ENCODE data around the gene PCP2. TPM values are rescaled to one million over a fixed set of nuclear protein-coding genes. Genes with fewer than 3 reads are reported as not detected.
A peak's percentile ranks its signal among the peaks of the same experiment; 100 is the strongest.

Gene PCP2
- total and polyA plus RNA-seq, 2 experiments from 2014 or later, result not detected

DNA sequence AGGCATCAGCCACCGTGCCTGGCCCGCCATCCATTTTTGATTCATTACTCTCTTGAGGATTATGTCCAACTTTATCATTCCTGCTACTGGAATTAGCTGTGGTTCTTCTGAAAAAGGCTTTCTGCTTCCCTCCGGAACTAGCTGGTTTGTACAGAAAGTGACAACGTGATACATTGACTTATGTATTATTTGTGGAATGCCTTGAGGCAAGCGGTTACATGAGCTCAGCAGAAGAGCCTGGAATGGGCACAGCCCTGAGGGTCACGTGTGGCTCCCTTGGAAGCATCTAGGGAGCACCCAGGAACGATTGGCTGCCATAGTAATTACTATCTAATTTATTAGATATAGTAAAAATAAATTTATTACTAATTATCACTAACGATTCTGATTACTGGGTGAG, 20.9 kb upstream of the PCP2 start:
- Histone ChIP-seq H3K4me3 (no peak overlapping the region), H3K36me3 (ENCODE audit: low read depth) (no peaks in the 10 kb centered on the region), H3K9me2 (ENCODE audit: insufficient read depth) (no peaks in the 10 kb centered on the region), H2AFZ (no peak overlapping the region), H3K4me2 (ENCODE audit: unreplicated experiment) (no peak overlapping the region), H3K9me3 (ENCODE audit: low read depth) (no peaks in the 10 kb centered on the region), H4K20me1 (ENCODE audit: insufficient read depth) (no peaks in the 10 kb centered on the region), H3F3A (ENCODE audit: insufficient read depth) (no peaks in the 10 kb centered on the region), H3K27ac (no peak overlapping the region), H3K4me1 (ENCODE audit: insufficient read depth) (no peaks in the 10 kb centered on the region), H3K27me3 (replicated peaks; ENCODE audit: insufficient read depth) (peaks cover 19% of the 10 kb centered on the region), H3K9ac (no peak overlapping the region), H3K79me2 (ENCODE audit: insufficient read depth) (no peaks in the 10 kb centered on the region)
- WGBS, 2 experiments (ENCODE audit: low coverage in 1 of 2, low lambda C conversion rate in 2 of 2, missing lambda C conversion rate in 2 of 2), result 22 to 26% methylated on average over 8 of the region's 8 CpGs
- peak; percentile 36 for DNase-seq
- in situ Hi-C loops (cut with MboI), result no loop called here
- TF ChIP-seq EZH2 (IDR thresholded peaks at IDR 0.05; ENCODE audit: insufficient read depth, poor library complexity, severe bottlenecking), result no peak
- TF ChIP-seq EZH2phosphoT487 (IDR thresholded peaks at IDR 0.05; ENCODE audit: insufficient read depth, low read depth), result no peak

DNA sequence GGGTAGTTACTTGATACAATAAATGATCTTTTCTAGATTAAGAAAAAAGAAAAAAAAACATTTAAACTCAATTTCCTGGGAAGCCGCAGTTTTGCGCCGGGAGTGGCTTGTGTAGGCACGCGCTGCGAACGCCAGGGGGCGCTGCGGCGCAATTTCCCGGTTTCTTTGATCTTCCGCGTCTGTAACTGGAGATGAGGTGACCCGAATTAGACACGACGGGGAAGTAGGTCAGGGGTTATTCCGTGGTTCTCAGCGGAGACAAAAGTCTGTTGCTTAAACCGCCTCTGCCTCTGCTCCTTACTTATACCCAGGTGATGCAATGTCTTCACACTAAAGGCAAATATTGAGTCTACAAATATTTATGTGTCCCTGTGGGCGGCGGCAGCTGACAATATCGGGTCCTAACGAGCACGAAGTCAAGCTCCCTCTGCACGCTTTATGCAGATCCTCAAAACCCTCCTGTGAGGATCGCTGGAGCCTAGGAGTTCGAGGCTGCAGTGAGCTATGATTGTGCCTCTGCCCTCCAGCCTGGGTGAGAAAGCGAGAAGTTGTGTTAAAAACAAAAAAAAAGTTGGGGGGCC, 18.6 kb upstream of the PCP2 start:
- H3K4me3 ChIP-seq, result peak overlapping the region; percentile 49
- WGBS, 2 experiments (ENCODE audit: low coverage in 1 of 2, low lambda C conversion rate in 2 of 2, missing lambda C conversion rate in 2 of 2), result 4 to 5% methylated on average over 28 of the region's 28 CpGs
- H3K27me3 ChIP-seq (replicated peaks; ENCODE audit: insufficient read depth), result peaks cover 6% of the 10 kb centered on the region; the same call in 1 of the 2 replicates
- no peaks in the 10 kb centered on the region for H3K9me2 ChIP-seq (ENCODE audit: insufficient read depth)
- H3K27ac ChIP-seq, result no peak overlapping the region
- TF ChIP-seq EZH2 (IDR thresholded peaks at IDR 0.05; ENCODE audit: insufficient read depth, poor library complexity, severe bottlenecking) (no peak), EZH2phosphoT487 (IDR thresholded peaks at IDR 0.05; ENCODE audit: insufficient read depth, low read depth) (no peak)
- H3K79me2 ChIP-seq (ENCODE audit: insufficient read depth), result no peaks in the 10 kb centered on the region
- in situ Hi-C loops (cut with MboI), result no loop called here
- no peaks in the 10 kb centered on the region for H3K9me3 ChIP-seq (ENCODE audit: low read depth)
- peak; percentile 74 for DNase-seq
- no peaks in the 10 kb centered on the region for H3K36me3 ChIP-seq (ENCODE audit: low read depth)
- peak overlapping the region; percentile 59 for H3K4me2 ChIP-seq (ENCODE audit: unreplicated experiment)
- no peaks in the 10 kb centered on the region for H3K4me1 ChIP-seq (ENCODE audit: insufficient read depth)
- H3F3A ChIP-seq (ENCODE audit: insufficient read depth), result no peaks in the 10 kb centered on the region
- H2AFZ ChIP-seq, result peak overlapping the region; percentile 77
- H4K20me1 ChIP-seq (ENCODE audit: insufficient read depth), result no peaks in the 10 kb centered on the region
- peak overlapping the region; percentile 17; the same call in 1 of the 2 replicates for H3K9ac ChIP-seq

DNA sequence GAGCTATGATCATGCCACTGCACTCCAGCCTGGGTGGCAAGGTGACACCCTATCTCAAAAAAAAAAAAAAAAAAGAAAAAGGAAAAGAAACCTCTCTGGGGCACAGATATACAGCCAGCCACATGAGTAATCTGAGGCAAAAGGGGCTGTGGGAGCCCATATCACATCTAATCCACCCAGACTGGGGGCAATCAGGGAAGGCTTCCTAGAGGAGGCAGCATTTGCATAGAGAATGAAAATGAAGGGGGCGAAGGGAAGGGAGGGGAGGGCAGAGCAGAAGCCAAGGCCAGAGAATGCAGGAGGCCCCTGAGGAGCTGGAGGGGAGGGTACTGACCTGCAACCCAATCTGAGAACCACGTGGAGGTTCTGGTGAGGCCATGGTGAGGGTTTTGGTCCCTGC, 16.6 kb upstream of the PCP2 start:
- no peak overlapping the region for H3K9ac ChIP-seq
- no peaks in the 10 kb centered on the region for H3K4me1 ChIP-seq (ENCODE audit: insufficient read depth)
- H4K20me1 ChIP-seq (ENCODE audit: insufficient read depth), result no peaks in the 10 kb centered on the region
- in situ Hi-C loops (cut with MboI), result no loop called here
- no peaks in the 10 kb centered on the region for H3K79me2 ChIP-seq (ENCODE audit: insufficient read depth)
- no peaks in the 10 kb centered on the region for H3K9me2 ChIP-seq (ENCODE audit: insufficient read depth)
- no peaks in the 10 kb centered on the region for H3K9me3 ChIP-seq (ENCODE audit: low read depth)
- no peak for TF ChIP-seq EZH2 (IDR thresholded peaks at IDR 0.05; ENCODE audit: insufficient read depth, poor library complexity, severe bottlenecking)
- TF ChIP-seq EZH2phosphoT487 (IDR thresholded peaks at IDR 0.05; ENCODE audit: insufficient read depth, low read depth), result no peak
- H3K36me3 ChIP-seq (ENCODE audit: low read depth), result no peaks in the 10 kb centered on the region
- no peak overlapping the region for H3K4me2 ChIP-seq (ENCODE audit: unreplicated experiment)
- no peak overlapping the region for H3K27ac ChIP-seq
- no peaks in the 10 kb centered on the region for H3F3A ChIP-seq (ENCODE audit: insufficient read depth)
- DNase-seq, result no peak
- H2AFZ ChIP-seq, result no peak overlapping the region
- WGBS, 2 experiments (ENCODE audit: low coverage in 1 of 2, low lambda C conversion rate in 2 of 2, missing lambda C conversion rate in 2 of 2), result 35 to 43% methylated on average over 2 of the region's 2 CpGs
- no peak overlapping the region for H3K4me3 ChIP-seq
- peaks cover 6% of the 10 kb centered on the region; the same call in 1 of the 2 replicates for H3K27me3 ChIP-seq (replicated peaks; ENCODE audit: insufficient read depth)

- H2AFZ ChIP-seq, result no peak overlapping the region
- H3K27ac ChIP-seq, result no peak overlapping the region
- no peaks in the 10 kb centered on the region for H3K36me3 ChIP-seq (ENCODE audit: low read depth)
- H3K79me2 ChIP-seq (ENCODE audit: insufficient read depth), result no peaks in the 10 kb centered on the region
- TF ChIP-seq EZH2phosphoT487 (IDR thresholded peaks at IDR 0.05; ENCODE audit: insufficient read depth, low read depth) (no peak), EZH2 (IDR thresholded peaks at IDR 0.05; ENCODE audit: insufficient read depth, poor library complexity, severe bottlenecking) (no peak)
- no peaks in the 10 kb centered on the region for H4K20me1 ChIP-seq (ENCODE audit: insufficient read depth)
- in situ Hi-C loops (cut with MboI), result no loop called here
- H3K9me3 ChIP-seq (ENCODE audit: low read depth), result no peaks in the 10 kb centered on the region
- no peaks in the 10 kb centered on the region for H3K4me1 ChIP-seq (ENCODE audit: insufficient read depth)
- no peak overlapping the region for H3K4me3 ChIP-seq
- H3K27me3 ChIP-seq (replicated peaks; ENCODE audit: insufficient read depth), result peaks cover 6% of the 10 kb centered on the region; the same call in 1 of the 2 replicates
- no peaks in the 10 kb centered on the region for H3F3A ChIP-seq (ENCODE audit: insufficient read depth)
- DNase-seq, result no peak
- H3K9ac ChIP-seq, result no peak overlapping the region
- no peaks in the 10 kb centered on the region for H3K9me2 ChIP-seq (ENCODE audit: insufficient read depth)
- H3K4me2 ChIP-seq (ENCODE audit: unreplicated experiment), result no peak overlapping the region
- 66 to 73% methylated on average over 15 of the region's 15 CpGs for WGBS, 2 experiments (ENCODE audit: low coverage in 1 of 2, low lambda C conversion rate in 2 of 2, missing lambda C conversion rate in 2 of 2)
These were observed 14.9 kb upstream of the PCP2 start for GRCh38 chr19:7648265-7649014.

All from GM23248 (cell line).